ENCODE measurements around the gene DUSP5.

DUSP5 gene

GRCh38 chr10:110459600-110459999 is 38.1 kb upstream of the DUSP5 start:
- Histone ChIP-seq H3K36me3 (replicated peaks in 1 of 2; ENCODE audit: control insufficient read depth in 2 of 2, insufficient read depth in 2 of 2, low read length in 2 of 2) (no peaks in the 10 kb centered on the region), H3K4ac (ENCODE audit: low read length) (no peak overlapping the region), H2BK12ac (ENCODE audit: low read length) (no peak overlapping the region), H3K79me1 (ENCODE audit: low read depth, low read length) (no peaks in the 10 kb centered on the region), H4K8ac (ENCODE audit: low read depth, low read length) (no peak overlapping the region), H2BK5ac (ENCODE audit: low read length) (no peak overlapping the region), H2AFZ (ENCODE audit: low read length) (no peak overlapping the region), H3K27ac (replicated peaks; ENCODE audit: low read length) (no peak overlapping the region), H3K23ac (ENCODE audit: low read depth, low read length, poor library complexity) (no peak overlapping the region), H3K4me3 (ENCODE audit: low read length in 2 of 2) (no peak overlapping the region), H3K14ac (ENCODE audit: low read length) (no peak overlapping the region), H4K91ac (ENCODE audit: low read depth, low read length, poor library complexity) (no peak overlapping the region), H2AK5ac (ENCODE audit: low read depth, low read length) (peak overlapping the region; percentile 73), H3K4me2 (ENCODE audit: insufficient read depth, low read length, poor library complexity, severe bottlenecking) (no peak overlapping the region), H3K18ac (ENCODE audit: low read length) (peak overlapping the region; percentile 74), H2BK15ac (ENCODE audit: low read length) (no peak overlapping the region), H2BK120ac (ENCODE audit: low read depth, low read length) (no peak overlapping the region), H3K9me3 (replicated peaks in 1 of 2; ENCODE audit: control insufficient read depth in 2 of 2, insufficient read depth in 1 of 2, low read depth in 1 of 2, low read length in 2 of 2) (no peaks in the 10 kb centered on the region), H3K9ac (ENCODE audit: low read depth, low read length, poor library complexity) (no peak overlapping the region), H3K4me1 (ENCODE audit: control insufficient read depth in 2 of 2, insufficient read depth in 1 of 2, low read depth in 1 of 2, low read length in 2 of 2) (peaks cover 2 to 10% of the 10 kb centered on the region in 2 donors), H3K27me3 (ENCODE audit: control insufficient read depth in 3 of 3, insufficient read depth in 3 of 3, low read depth in 1 of 3, low read length in 3 of 3) (peaks cover 0 to 17% (median 0%) of the 10 kb centered on the region in 3 experiments)
- no peak for DNase-seq (ENCODE audit: low spot score)
- no CpG with 5 or more reads among the region's 10 CpGs for WGBS, 2 donors (ENCODE audit: extremely low coverage in 2 of 2, insufficient read length in 2 of 2, insufficient replicate concordance in 1 of 2)

- Histone ChIP-seq H3K18ac (ENCODE audit: low read length) (peak overlapping the region; percentile 74), H3K23ac (ENCODE audit: low read depth, low read length, poor library complexity) (no peak overlapping the region), H3K14ac (ENCODE audit: low read length) (no peak overlapping the region), H4K8ac (ENCODE audit: low read depth, low read length) (no peak overlapping the region), H2AK5ac (ENCODE audit: low read depth, low read length) (peak overlapping the region; percentile 73), H2BK120ac (ENCODE audit: low read depth, low read length) (no peak overlapping the region), H2BK15ac (ENCODE audit: low read length) (peak overlapping the region; percentile 12), H2BK5ac (ENCODE audit: low read length) (no peak overlapping the region), H3K9ac (ENCODE audit: low read depth, low read length, poor library complexity) (no peak overlapping the region), H3K36me3 (replicated peaks in 1 of 2; ENCODE audit: control insufficient read depth in 2 of 2, insufficient read depth in 2 of 2, low read length in 2 of 2) (no peaks in the 10 kb centered on the region), H3K79me1 (ENCODE audit: low read depth, low read length) (no peaks in the 10 kb centered on the region), H3K4me3 (ENCODE audit: low read length in 2 of 2) (no peak overlapping the region), H3K4me1 (ENCODE audit: control insufficient read depth in 2 of 2, insufficient read depth in 1 of 2, low read depth in 1 of 2, low read length in 2 of 2) (peaks cover 4 to 10% of the 10 kb centered on the region in 2 donors), H2AFZ (ENCODE audit: low read length) (peak overlapping the region; percentile 24), H3K4ac (ENCODE audit: low read length) (no peak overlapping the region), H4K91ac (ENCODE audit: low read depth, low read length, poor library complexity) (no peak overlapping the region), H3K9me3 (replicated peaks in 1 of 2; ENCODE audit: control insufficient read depth in 2 of 2, insufficient read depth in 1 of 2, low read depth in 1 of 2, low read length in 2 of 2) (no peaks in the 10 kb centered on the region), H3K4me2 (ENCODE audit: insufficient read depth, low read length, poor library complexity, severe bottlenecking) (no peak overlapping the region), H3K27ac (replicated peaks; ENCODE audit: low read length) (no peak overlapping the region), H2BK12ac (ENCODE audit: low read length) (peak overlapping the region; percentile 42), H3K27me3 (ENCODE audit: control insufficient read depth in 3 of 3, insufficient read depth in 3 of 3, low read depth in 1 of 3, low read length in 3 of 3) (peaks cover 0 to 17% (median 0%) of the 10 kb centered on the region in 3 experiments)
- no peak for DNase-seq (ENCODE audit: low spot score)
- no CpG with 5 or more reads among the region's 16 CpGs for WGBS, 2 donors (ENCODE audit: extremely low coverage in 2 of 2, insufficient read length in 2 of 2, insufficient replicate concordance in 1 of 2)
These were observed 37.4 kb upstream of the DUSP5 start for GRCh38 chr10:110460111-110460809.

- Histone ChIP-seq H2BK12ac (ENCODE audit: low read length) (no peak overlapping the region), H3K4me1 (ENCODE audit: control insufficient read depth in 2 of 2, insufficient read depth in 1 of 2, low read depth in 1 of 2, low read length in 2 of 2) (peaks cover 4 to 10% of the 10 kb centered on the region in 2 donors), H3K27me3 (ENCODE audit: control insufficient read depth in 3 of 3, insufficient read depth in 3 of 3, low read depth in 1 of 3, low read length in 3 of 3) (peaks cover 0 to 17% (median 0%) of the 10 kb centered on the region in 3 experiments), H3K23ac (ENCODE audit: low read depth, low read length, poor library complexity) (no peak overlapping the region), H4K91ac (ENCODE audit: low read depth, low read length, poor library complexity) (no peak overlapping the region), H3K36me3 (replicated peaks in 1 of 2; ENCODE audit: control insufficient read depth in 2 of 2, insufficient read depth in 2 of 2, low read length in 2 of 2) (no peaks in the 10 kb centered on the region), H3K9ac (ENCODE audit: low read depth, low read length, poor library complexity) (no peak overlapping the region), H3K79me1 (ENCODE audit: low read depth, low read length) (no peaks in the 10 kb centered on the region), H3K9me3 (replicated peaks in 1 of 2; ENCODE audit: control insufficient read depth in 2 of 2, insufficient read depth in 1 of 2, low read depth in 1 of 2, low read length in 2 of 2) (no peaks in the 10 kb centered on the region), H2BK5ac (ENCODE audit: low read length) (no peak overlapping the region), H2BK15ac (ENCODE audit: low read length) (peak overlapping the region; percentile 86), H3K4me2 (ENCODE audit: insufficient read depth, low read length, poor library complexity, severe bottlenecking) (no peak overlapping the region), H2AFZ (ENCODE audit: low read length) (no peak overlapping the region), H3K18ac (ENCODE audit: low read length) (peak overlapping the region; percentile 13), H4K8ac (ENCODE audit: low read depth, low read length) (no peak overlapping the region), H3K4me3 (ENCODE audit: low read length in 2 of 2) (no peak overlapping the region), H2BK120ac (ENCODE audit: low read depth, low read length) (no peak overlapping the region), H3K14ac (ENCODE audit: low read length) (no peak overlapping the region), H3K27ac (replicated peaks; ENCODE audit: low read length) (no peak overlapping the region), H2AK5ac (ENCODE audit: low read depth, low read length) (peak overlapping the region; percentile 50), H3K4ac (ENCODE audit: low read length) (no peak overlapping the region)
- WGBS, 2 donors (ENCODE audit: extremely low coverage in 2 of 2, insufficient read length in 2 of 2, insufficient replicate concordance in 1 of 2) = no CpG with 5 or more reads among the region's 7 CpGs
- DNase-seq (ENCODE audit: low spot score) = no peak
These were observed 36.6 kb upstream of the DUSP5 start for GRCh38 chr10:110461088-110461487.

GRCh38 chr10:110461530-110461929 is 36.2 kb upstream of the DUSP5 start:
- no CpG with 5 or more reads among the region's 2 CpGs for WGBS, 2 donors (ENCODE audit: extremely low coverage in 2 of 2, insufficient read length in 2 of 2, insufficient replicate concordance in 1 of 2)
- Histone ChIP-seq H2AK5ac (ENCODE audit: low read depth, low read length) (peak overlapping the region; percentile 50), H3K18ac (ENCODE audit: low read length) (peak overlapping the region; percentile 13), H2BK12ac (ENCODE audit: low read length) (no peak overlapping the region), H3K9ac (ENCODE audit: low read depth, low read length, poor library complexity) (no peak overlapping the region), H3K4me3 (ENCODE audit: low read length in 2 of 2) (no peak overlapping the region), H3K79me1 (ENCODE audit: low read depth, low read length) (no peaks in the 10 kb centered on the region), H3K4me2 (ENCODE audit: insufficient read depth, low read length, poor library complexity, severe bottlenecking) (no peak overlapping the region), H3K9me3 (replicated peaks in 1 of 2; ENCODE audit: control insufficient read depth in 2 of 2, insufficient read depth in 1 of 2, low read depth in 1 of 2, low read length in 2 of 2) (no peaks in the 10 kb centered on the region), H2BK120ac (ENCODE audit: low read depth, low read length) (no peak overlapping the region), H3K27me3 (ENCODE audit: control insufficient read depth in 3 of 3, insufficient read depth in 3 of 3, low read depth in 1 of 3, low read length in 3 of 3) (peaks cover 0 to 17% (median 0%) of the 10 kb centered on the region in 3 experiments), H3K36me3 (replicated peaks in 1 of 2; ENCODE audit: control insufficient read depth in 2 of 2, insufficient read depth in 2 of 2, low read length in 2 of 2) (no peaks in the 10 kb centered on the region), H4K8ac (ENCODE audit: low read depth, low read length) (no peak overlapping the region), H2BK5ac (ENCODE audit: low read length) (no peak overlapping the region), H2AFZ (ENCODE audit: low read length) (no peak overlapping the region), H2BK15ac (ENCODE audit: low read length) (no peak overlapping the region), H3K23ac (ENCODE audit: low read depth, low read length, poor library complexity) (no peak overlapping the region), H3K14ac (ENCODE audit: low read length) (no peak overlapping the region), H4K91ac (ENCODE audit: low read depth, low read length, poor library complexity) (no peak overlapping the region), H3K4me1 (ENCODE audit: control insufficient read depth in 2 of 2, insufficient read depth in 1 of 2, low read depth in 1 of 2, low read length in 2 of 2) (peaks cover 4 to 10% of the 10 kb centered on the region in 2 donors), H3K27ac (replicated peaks; ENCODE audit: low read length) (no peak overlapping the region), H3K4ac (ENCODE audit: low read length) (no peak overlapping the region)
- no peak for DNase-seq (ENCODE audit: low spot score)
